HG03575 (cell line): ENCODE results near the gene USP3.

Source experiments
- ATAC-seq: cut with Tn5 transposase; IDR thresholded peaks from one replicate; pipeline ENCODE4 v1.9.1; 2021; ENCODE audit not compliant: unreplicated experiment, insufficient number of reproducible peaks, low FRiP score; ENCODE audit errors: extremely low read depth

USP3 gene

GRCh38 chr15:63504247-63504978 lies at the start of gene USP3:
Gene USP3 (plus strand): TSS chr15:63504593. CDS start chr15:63504740, 147 bp downstream.
- ATAC-seq = no peak

- no peak for ATAC-seq
Measured at GRCh38 chr15:63456258-63456657, 48.1 kb upstream of the USP3 start.

- no peak for ATAC-seq
Measured at GRCh38 chr15:63457379-63457778, 47.0 kb upstream of the USP3 start.

- no peak for ATAC-seq
Measured at GRCh38 chr15:63458026-63458425, 46.4 kb upstream of the USP3 start.

GRCh38 chr15:63458794-63459395 lies 45.5 kb upstream of the USP3 start:
- ATAC-seq = no peak

GRCh38 chr15:63460210-63461155 lies 43.9 kb upstream of the USP3 start:
- ATAC-seq = no peak

GRCh38 chr15:63461230-63461985 lies 43.0 kb upstream of the USP3 start:
- ATAC-seq = no peak

GRCh38 chr15:63462088-63462487 lies 42.3 kb upstream of the USP3 start:
- ATAC-seq = no peak

GRCh38 chr15:63463036-63463435 lies 41.4 kb upstream of the USP3 start:
- no peak for ATAC-seq

GRCh38 chr15:63463793-63464192 lies 40.6 kb upstream of the USP3 start:
- ATAC-seq = no peak

GRCh38 chr15:63465104-63465503 lies 39.3 kb upstream of the USP3 start:
- no peak for ATAC-seq

- ATAC-seq = no peak
Measured at GRCh38 chr15:63466378-63467192, 37.8 kb upstream of the USP3 start.

- no peak for ATAC-seq
Measured at GRCh38 chr15:63469190-63469589, 35.2 kb upstream of the USP3 start.

- no peak for ATAC-seq
Measured at GRCh38 chr15:63469984-63470383, 34.4 kb upstream of the USP3 start.

GRCh38 chr15:63473007-63473748 lies 31.2 kb upstream of the USP3 start:
- no peak for ATAC-seq

- ATAC-seq = no peak
Measured at GRCh38 chr15:63473749-63473998, 30.7 kb upstream of the USP3 start.

GRCh38 chr15:63473999-63474809 lies 30.2 kb upstream of the USP3 start:
- no peak for ATAC-seq
